GM10248 (cell line): ENCODE data around the gene RNLS.

Source experiments
- CTCF ChIA-PET: fragments of 300-600 bp; sonication (Branson Sonifier 250); formaldehyde crosslinking; extraction: SDS; loops from one replicate; lab custom pipeline; 2021; ENCODE audit warnings: antibody characterized with exemption; lab: Yijun Ruan, JAX
- POLR2A ChIA-PET: fragments of 350-650 bp; sonication (Branson Sonifier 250); formaldehyde crosslinking; extraction: SDS; loops from one replicate; lab custom pipeline; 2020; ENCODE audit warnings: antibody characterized with exemption; lab: Yijun Ruan, JAX
- DNase-seq: peaks from one replicate; pipeline ENCODE4 v3.0.0; 2012; ENCODE audit errors: extremely low spot score
- CTCF ChIP-seq: IDR thresholded peaks from 2 replicates; pipeline ENCODE4 v1.5.1; 2012; ENCODE audit warnings: mild to moderate bottlenecking, low read depth; ENCODE audit errors: extremely low read depth, missing control alignments, control extremely low read depth

The RNLS gene

DNA sequence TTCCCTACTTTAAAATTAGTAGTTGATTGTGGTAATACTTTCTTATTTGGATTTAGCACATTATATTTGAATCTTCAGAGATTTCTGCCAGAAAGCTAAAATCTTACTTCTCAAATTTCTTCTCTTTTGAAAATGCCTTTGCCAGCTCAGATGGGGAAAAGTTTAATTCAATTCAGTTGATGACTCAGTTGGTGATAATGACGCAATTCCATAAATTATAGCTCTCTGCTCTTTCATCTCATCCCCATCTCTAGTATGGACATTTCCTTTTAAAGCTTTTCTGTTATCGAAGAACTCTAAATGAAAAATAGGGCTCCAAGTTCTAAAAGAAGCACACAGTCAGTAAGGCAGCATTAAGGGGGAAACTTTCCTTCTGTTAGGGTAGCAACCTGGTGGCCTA is 25.5 kb downstream of the RNLS start:
- POLR2A ChIA-PET, result no interaction called here
- no peak for TF ChIP-seq CTCF
- CTCF ChIA-PET, result interaction anchor here (1.2 to 1.6 kb wide), 2 partner anchors 9 to 435 kb away, joined by 3 to 5 read pairs; no protein-coding TSS in a partner anchor
- DNase-seq, result no peak

DNA sequence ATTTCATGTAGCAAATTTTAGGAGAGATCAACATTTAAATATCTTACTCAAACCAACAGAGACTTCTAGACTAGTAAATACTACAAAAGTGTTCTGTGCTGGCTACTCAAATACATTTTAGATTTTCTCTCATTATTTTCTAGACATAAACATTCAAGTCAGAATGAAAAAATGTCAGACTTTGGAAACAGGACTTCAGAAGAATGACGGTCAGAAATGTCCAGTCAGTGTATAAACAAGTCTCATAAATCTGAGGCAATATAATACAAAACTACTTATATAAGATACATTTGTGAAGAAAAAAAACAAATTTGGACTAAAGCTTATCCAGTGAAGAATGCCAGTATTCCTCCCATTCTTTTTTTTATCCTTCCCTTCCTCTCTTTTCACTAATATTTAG is 25.9 kb downstream of the RNLS start:
- TF ChIP-seq CTCF, result no peak
- DNase-seq, result no peak
- ChIA-PET POLR2A (no interaction called here), CTCF (interaction anchor here (1.2 to 1.6 kb wide), 2 partner anchors 9 to 435 kb away, joined by 3 to 5 read pairs; no protein-coding TSS in a partner anchor)

DNA sequence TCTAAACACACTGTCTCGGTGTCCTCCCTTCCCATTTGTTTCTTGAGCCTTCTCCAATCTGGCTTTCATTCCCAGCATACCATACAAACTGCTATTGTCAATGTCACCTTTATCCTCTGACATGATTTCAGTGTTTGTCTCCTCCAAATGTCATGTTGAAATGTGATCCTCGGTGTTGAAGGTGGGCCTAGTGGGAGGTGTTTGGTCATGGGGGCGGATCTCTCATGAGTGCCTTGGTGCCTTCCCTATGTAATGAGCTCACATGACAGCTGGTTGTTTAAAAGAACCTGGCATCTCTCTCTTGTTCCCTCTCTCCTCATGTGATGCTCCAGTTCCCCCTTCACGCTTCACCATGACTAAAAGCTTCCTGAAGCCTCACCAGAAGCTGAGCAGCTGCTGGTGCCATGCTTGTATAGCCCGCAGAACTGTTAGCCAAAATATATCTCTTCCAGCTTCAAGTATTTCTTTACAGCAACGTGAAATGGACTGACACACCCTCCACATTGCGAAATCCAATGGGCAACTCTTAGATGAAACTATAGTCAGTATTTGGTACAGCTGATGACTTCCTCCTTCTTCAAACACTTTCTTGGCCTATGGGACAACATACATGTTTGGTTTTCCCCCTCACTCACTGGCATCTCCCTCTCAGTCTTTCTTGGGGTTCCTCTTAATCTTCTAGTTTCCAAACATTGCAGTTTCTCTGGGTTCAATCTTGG is 27.8 kb downstream of the RNLS start:
- no peak for TF ChIP-seq CTCF
- DNase-seq, result no peak
- ChIA-PET CTCF (interaction anchor here (0.8 to 2.8 kb wide), 6 partner anchors 8 to 263 kb away, joined by 3 to 15 read pairs (median 4); partner anchors contain the start of gene RNLS), POLR2A (no interaction called here)

DNA sequence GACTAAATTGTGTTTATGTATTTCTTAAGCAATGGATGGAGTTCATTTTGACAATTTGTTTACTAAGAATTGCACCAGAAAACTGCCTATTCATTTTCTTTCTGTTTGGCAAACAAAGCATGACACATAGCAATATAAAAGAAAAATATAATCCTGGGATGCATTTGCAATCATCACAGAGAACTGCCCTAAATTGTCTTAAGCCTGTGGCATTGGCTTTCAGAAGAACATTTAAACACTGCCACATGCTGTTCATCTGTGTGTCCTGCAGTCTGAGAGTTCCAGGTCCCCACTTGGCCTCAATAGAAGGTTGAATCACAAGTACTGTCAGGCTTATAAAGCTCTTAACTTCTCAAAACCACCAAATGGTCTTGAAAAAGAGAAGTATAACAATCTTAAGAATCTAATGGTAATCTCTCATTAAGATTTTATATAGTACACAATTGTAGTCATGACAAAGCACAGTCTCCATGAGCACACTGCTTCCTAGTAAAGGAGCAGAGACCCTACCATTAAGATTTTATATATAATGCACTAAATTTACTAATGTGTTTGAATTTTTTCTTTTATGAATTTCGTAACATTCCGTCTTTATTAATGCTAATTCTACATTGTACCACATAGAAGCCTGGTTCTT is 29.9 kb downstream of the RNLS start:
- DNase-seq, result peak; percentile 60
- ChIA-PET POLR2A (no interaction called here), CTCF (interaction anchor here (0.6 to 2.8 kb wide), 24 partner anchors 9 to 750 kb away, joined by 3 to 15 read pairs (median 3); partner anchors contain the start of genes ATAD1 and RNLS)
- TF ChIP-seq CTCF, result peak; percentile 91

- ChIA-PET CTCF (interaction anchor here (1.4 to 2.5 kb wide), 4 partner anchors 17 to 699 kb away, joined by 3 to 13 read pairs (median 6); no protein-coding TSS in a partner anchor), POLR2A (no interaction called here)
- no peak for DNase-seq
- TF ChIP-seq CTCF, result no peak
Observed at GRCh38 chr10:88551246-88551645, 31.9 kb downstream of the RNLS start.

- ChIA-PET CTCF (no interaction called here), POLR2A (no interaction called here)
- TF ChIP-seq CTCF, result no peak
- no peak for DNase-seq
Observed at GRCh38 chr10:88546497-88546896, 36.6 kb downstream of the RNLS start.
